M059J (cell line): ENCODE measurements around the gene SFXN3. TPM values are rescaled to one million over a fixed set of nuclear protein-coding genes. Genes with fewer than 3 reads are reported as not detected.
A peak's percentile ranks its signal among the peaks of the same experiment; 100 is the strongest.

Source experiments
- DNase-seq: peaks from one replicate; pipeline ENCODE4 v3.0.0-alpha.2; 2012; ENCODE audit warnings: low read depth
- total RNA-seq: library from RNA; depleted of rRNA; stranded (reverse); fragments of >200 nt; shearing (Covaris generic); gene quantifications from 2 replicates; pipeline ENCODE4 v1.2.3, GENCODE V29; 2014; rRNA removed

Gene SFXN3, protein sequence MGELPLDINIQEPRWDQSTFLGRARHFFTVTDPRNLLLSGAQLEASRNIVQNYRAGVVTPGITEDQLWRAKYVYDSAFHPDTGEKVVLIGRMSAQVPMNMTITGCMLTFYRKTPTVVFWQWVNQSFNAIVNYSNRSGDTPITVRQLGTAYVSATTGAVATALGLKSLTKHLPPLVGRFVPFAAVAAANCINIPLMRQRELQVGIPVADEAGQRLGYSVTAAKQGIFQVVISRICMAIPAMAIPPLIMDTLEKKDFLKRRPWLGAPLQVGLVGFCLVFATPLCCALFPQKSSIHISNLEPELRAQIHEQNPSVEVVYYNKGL
- 38.7 and 58.0 TPM in 2 replicates for total RNA-seq

DNA sequence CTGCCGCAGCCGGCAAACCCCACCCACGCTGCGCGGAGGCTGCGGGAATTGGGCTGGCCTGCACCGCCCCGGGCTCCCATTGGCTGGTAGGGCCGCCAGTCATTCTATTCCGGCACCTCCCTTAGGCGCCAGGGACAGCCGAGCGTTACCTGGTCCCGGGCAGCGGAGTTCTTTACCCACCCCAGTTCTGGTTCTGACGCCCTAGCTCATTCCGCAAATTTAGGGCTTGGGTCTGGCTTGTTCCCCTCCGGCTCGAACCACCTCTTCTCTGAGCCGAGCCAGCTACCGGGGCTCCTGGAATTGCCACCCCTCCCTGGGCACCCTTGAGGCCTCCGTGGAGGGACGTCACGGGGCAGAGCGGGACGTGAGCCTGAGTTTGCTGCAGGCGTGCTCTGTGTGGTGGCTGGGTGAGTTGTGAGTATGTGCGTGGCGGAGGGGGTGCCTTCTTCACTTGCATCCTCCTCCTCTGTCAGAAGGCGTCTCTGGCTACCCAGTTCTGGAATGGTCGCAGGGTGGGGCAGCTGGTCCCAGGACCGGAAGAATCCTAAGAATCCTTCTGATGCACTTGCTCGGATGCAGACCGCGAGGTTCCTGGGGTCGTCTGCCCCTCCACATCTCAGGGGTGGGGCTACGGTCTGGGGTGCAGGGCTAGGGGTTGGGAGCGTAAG is at the start of gene SFXN3, which contains the start of gene PDZD7:
TSS of gene SFXN3 (plus strand) at position 107 of the 668 bp plus-strand sequence. CDS start 3,461 bp downstream, outside the sequence.
TSS of gene PDZD7 (minus strand) at position 2 of the 668 bp plus-strand sequence. CDS start 910 bp downstream, outside the sequence.
- peak; percentile 86 for DNase-seq

DNA sequence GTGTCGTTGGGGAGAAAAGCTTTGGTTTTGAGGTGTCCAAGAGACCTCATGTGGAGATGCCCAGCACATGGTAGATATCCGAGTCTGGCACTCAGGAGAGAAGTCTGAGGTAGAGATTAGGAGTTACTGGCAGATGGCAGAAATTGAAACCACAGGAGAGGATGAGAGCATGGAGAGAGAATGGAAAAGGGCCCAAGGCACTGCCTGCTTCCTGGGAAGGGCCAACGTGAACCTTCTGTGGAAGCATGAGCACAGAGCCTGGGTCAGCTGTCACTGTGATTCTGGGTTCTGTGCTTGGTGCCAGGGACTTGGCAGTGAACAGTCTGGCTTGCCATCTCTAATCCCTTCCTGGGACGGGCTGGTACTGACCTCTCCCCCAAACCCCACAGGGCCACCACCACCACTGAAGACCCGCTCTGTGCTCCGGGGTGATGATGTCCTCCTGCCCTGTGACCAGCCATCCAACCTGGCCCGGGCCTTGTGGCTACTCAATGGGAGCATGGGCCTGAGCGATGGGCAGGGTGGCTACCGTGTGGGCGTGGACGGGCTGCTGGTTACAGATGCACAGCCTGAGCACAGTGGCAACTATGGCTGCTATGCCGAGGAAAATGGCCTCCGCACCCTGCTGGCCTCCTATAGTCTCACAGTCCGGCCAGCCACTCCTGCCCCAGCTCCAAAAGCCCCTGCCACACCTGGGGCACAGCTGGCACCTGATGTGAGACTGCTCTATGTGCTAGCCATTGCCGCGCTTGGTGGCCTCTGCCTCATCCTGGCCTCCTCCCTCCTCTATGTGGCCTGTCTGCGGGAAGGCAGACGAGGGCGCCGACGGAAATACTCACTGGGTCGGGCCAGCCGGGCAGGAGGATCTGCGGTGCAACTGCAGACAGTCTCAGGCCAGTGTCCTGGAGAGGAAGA is 47.9 kb upstream of the SFXN3 start:
- DNase-seq = no peak

GRCh38 chr10:100983868-100984671 is 47.0 kb upstream of the SFXN3 start:
- no peak for DNase-seq

DNA sequence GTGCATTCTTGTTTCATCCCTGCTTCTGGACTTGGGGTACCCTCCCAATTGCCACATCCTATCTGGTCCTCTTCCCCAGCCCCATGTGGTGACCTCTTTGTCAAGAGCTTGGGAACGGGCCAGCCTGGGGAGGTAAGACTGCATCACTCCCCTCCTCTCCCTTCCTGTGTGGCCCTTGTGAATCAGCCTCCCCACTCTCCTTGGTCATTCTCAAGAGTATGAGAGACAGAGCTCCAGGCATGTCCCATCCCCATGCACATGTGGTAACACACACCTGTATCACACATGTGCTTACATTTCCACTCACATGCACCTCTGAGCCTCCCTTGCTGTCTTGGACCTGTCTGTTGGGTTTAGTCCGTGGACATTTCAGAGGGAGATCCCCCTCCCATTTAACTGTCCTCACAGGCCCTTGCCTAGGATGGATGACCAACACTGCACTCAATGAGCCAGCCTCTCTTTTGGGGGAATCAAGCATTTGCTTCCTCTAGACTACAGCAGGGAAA is 46.3 kb upstream of the SFXN3 start:
- no peak for DNase-seq

DNA sequence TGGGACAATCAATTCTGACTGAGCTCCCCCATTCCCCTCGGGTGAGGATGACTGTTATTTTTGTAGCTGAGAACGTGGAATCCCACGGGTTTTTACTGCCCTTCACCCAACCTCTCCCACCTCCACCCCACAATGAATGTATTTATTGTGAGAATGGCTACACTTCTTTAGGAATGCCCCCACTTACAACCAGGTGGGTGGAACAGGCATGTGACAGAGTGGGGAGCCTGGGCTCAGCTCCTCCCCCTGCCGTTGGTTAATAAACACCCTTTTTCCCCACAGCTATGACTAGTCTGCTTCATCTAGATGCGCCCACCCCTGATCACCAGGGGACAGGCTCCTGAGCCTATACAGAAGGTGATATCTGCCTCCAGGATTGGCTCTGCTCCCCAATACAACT is 45.7 kb upstream of the SFXN3 start:
- no peak for DNase-seq

DNA sequence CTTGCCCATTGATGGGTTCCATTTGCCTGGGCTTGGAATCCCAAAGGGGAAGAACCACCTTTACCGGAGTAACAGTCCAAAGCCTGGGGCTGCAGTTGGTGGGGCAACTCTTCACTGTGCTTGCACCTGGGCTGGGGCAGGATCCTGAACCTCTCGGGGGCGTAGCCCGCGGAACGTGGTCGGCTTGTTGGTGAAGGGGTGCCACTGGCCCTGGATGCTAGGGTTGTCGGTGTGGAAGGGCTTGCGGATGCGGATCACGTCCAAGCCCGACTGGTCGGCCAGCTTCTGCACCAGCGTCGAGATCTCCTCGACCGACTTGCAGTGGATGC is 44.4 kb upstream of the SFXN3 start:
- no peak for DNase-seq

- DNase-seq = peak; percentile 74
These were observed 43.9 kb upstream of the SFXN3 start, which contains the start of the genes MRPL43 and TWNK for GRCh38 chr10:100986952-100987684. Gene MRPL43, minus strand, starts transcription at chr10:100987497. Its CDS starts 54 bp downstream, at chr10:100987443. Gene TWNK, plus strand, starts transcription at chr10:100987543. Its CDS starts 668 bp downstream, at chr10:100988211.

- DNase-seq = no peak
These were observed 43.4 kb upstream of the SFXN3 start for GRCh38 chr10:100987685-100988049.

GRCh38 chr10:100988166-100988565 is 42.9 kb upstream of the SFXN3 start:
- no peak for DNase-seq

GRCh38 chr10:100989088-100989487 is 41.9 kb upstream of the SFXN3 start:
- no peak for DNase-seq

DNA sequence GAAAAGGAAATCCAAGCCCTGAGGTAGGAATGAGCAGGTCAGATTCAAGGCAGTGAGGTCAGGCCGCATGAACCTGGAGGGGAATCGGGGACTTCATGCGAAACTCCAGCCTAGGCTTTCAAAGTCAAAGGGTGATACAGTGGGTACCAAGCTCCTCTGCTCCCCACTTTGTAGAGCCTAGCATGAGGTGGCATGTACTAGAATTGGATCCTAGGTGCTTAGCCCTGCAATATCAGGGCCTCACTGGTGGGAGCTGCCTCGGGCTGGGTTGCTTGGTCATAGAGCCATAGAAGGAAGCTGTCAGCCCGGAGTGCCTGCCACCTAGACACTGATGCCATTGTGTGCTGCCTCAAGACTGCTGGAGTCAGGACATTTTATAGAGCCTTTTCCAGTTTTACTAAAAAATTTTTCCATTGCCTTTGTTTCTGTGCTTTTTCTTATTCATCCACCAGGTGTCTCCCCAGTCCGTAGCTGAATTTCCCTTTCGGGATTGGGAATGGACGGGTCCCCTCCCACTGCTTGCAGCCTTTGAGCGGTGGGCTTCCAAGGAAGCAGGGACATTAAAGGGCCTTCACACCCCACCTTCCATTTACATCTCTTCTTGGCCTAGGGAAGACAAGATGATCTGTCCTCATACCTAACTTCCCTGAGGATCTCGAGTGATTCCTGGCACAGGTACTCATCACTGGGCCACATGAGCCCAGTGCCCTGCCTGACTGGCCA is 36.9 kb upstream of the SFXN3 start:
- DNase-seq = peak; percentile 47

GRCh38 chr10:100995181-100995580 is 35.9 kb upstream of the SFXN3 start:
- DNase-seq = no peak

- DNase-seq = peak; percentile 35
These were observed 34.2 kb upstream of the SFXN3 start for GRCh38 chr10:100996678-100997359.

DNA sequence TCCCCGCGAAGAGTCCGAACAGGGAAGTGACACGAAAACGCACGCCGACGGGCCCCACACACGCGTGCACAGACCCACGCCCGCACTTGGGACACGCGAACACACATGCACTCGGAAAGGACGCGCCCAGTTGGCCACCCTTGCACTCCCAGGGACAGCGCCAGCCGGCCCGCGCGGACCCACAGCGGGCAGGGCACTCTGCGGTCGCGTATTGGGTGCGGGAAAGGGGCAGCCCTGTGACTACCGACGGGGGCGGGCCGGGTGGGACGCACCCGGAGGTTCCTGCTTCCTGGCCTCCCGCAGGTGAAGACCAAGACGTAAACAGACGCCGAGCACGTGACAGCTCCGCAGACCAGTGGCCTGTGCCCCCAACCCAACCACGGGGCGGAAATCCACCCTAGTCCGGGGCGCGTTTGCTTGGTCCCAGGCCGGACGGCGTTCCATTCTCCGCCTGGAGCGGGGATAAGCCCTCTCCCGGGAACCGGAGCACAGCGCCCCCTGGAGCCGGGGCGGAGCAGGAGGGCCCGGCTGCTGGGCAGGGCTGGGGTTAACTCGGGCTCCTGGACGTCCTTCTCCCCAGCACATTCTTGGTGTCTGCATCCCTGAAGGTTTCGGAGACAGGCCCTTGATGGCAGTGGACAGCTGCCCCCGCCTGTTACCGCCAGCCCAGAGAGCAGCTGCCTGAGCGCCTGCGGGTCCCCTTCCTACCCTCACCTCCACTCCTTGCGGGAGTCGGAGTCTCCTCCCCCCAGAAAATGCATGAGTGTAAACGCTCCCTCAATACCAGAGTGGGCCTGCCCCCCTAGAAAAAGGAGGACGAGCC is 33.5 kb upstream of the SFXN3 start:
- peak; percentile 74 for DNase-seq

GRCh38 chr10:100998183-100998990 is 32.6 kb upstream of the SFXN3 start:
- peak; percentile 82 for DNase-seq

GRCh38 chr10:100998991-100999741 is 31.9 kb upstream of the SFXN3 start:
- peak; percentile 64 for DNase-seq
